GM19099 (cell line): Measurements from ENCODE around the gene KICS2.

Experiments used
- POLR2A ChIP-seq: IDR thresholded peaks from 3 replicates; pipeline ENCODE4 v1.6.1; 2011; ENCODE audit warnings: low read depth; ENCODE audit not compliant: insufficient read length; ENCODE audit errors: extremely low read depth

Gene KICS2

DNA sequence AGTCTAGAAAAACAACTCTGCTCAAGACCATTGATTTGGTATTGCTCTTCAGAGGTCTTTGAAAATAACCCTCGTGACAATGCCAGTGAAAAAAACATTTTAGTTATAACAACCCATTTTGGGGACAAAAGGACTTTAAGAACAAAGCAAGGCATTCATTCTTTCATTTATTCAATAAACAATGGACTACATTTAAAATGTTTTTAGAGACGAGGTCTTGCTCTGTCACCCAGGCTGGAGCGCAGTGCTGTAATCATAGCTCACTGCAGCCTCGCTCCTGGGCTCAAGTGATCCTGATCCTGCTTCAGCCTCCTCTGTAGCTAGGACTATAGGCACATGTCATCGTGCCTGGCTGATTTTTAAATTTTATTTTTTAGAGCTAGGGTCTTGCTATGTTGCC is 7.7 kb upstream of the KICS2 start:
- no peak for TF ChIP-seq POLR2A

DNA sequence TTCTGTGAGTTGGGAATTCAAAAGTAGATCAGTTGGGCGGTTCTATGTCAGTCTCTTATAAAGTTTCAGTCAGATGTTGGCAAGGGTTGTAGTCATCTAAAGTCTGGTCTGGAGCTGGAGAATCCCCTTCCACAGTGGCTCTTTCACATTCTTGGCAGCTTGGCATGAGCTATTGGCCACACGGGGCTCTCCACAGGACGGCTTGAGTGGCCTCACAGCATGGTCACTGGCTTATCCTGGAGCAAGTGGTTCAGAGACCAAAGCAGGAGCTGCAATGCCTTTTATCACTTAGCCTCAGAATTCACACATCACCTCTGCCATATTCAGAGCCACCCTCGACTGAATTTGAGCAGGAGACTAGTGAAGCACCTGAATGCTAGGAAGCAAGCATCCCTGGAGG is 7.1 kb upstream of the KICS2 start:
- TF ChIP-seq POLR2A: no peak

DNA sequence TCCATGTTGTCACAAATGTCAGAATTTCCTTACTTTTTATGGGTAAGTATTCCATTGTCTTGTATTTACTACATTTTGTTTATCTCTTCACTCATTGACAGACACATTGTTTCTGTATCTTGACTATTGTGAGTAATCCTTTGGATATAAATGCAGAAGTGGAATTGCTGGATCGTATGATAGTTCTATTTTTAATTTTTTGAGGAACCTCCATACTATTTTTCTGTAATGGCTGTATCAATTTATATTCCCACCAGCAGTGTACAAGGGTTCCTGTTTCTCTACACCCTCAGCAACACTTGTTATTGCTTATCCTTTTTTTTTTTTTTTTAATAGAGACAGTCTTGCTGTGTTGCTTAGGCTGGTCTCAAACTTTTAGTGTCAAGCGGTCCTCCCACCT is 3.5 kb upstream of the KICS2 start:
- no peak for TF ChIP-seq POLR2A

DNA sequence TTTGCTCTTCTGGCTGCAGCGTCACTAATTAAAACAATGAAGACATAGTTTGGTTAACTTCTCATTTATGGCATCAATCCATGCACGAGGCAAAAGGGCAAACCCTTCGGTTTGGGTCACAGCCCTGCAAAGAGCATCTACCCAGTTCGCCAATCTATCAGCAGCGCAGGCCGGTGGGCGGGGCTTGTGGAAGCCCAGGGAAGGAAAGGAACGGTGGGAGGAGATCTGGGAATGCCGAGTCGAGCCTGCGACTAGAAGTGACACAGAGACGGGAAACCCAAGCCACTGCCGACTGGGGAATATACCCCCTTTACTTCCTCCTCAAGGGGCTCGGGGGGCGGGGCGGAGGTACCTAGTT is 466 bp downstream of the KICS2 start:
- no peak for TF ChIP-seq POLR2A

DNA sequence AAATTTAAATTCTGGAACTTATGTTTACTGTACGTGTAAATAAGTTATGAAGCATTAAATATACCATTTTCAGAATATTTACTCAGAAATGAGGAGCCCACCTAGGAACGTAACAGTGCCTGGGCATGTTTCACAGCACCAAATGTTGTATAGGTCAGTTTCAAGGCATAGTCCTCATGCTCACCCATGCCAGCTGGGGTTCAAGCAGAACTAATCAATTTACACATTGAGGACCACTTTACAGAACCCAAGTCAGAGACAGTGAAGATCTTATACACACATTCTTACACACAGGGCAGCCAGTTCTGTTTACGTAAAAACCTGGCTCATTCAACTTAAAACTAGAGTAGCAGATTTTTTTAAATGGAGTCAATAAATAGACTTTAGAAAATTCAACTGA is 2.0 kb downstream of the KICS2 start:
- no peak for TF ChIP-seq POLR2A

DNA sequence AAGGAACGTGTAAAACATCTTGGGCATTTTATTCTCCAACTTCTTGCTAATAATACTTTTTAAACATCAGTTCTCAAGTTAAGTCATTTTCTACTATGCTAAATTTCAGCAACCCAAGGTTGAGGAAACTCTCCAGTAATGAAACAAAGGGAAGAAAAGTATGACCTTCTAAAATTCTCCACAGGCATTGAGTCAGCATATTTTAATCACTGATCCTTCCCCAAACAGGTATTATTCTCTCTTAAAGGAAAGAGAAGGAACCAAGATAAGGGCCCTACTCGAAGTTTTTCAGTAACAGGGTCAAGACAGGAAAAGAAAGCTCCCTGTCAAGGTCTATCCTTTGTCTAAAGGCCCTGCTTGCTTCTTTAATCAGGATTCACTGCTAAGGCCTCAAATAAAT is 3.0 kb downstream of the KICS2 start:
- no peak for TF ChIP-seq POLR2A

DNA sequence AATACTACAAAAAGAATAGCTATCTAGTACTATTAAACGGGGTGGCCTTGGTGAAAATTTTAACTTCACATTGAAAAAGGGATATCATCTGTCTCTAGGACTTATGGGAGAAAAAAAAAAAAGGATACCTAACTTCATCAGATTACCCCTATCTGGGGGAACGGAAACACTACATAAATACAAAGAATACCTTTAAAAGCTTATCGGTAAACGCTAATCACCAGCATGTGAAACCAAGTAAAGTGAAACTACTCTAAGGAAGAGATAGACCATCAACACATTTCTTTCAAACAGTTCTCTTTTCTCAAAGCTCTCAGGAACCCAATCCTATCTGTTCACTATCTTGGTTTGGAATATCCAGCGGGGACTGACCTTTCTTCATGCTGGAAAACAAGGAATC is 3.5 kb downstream of the KICS2 start:
- no peak for TF ChIP-seq POLR2A

DNA sequence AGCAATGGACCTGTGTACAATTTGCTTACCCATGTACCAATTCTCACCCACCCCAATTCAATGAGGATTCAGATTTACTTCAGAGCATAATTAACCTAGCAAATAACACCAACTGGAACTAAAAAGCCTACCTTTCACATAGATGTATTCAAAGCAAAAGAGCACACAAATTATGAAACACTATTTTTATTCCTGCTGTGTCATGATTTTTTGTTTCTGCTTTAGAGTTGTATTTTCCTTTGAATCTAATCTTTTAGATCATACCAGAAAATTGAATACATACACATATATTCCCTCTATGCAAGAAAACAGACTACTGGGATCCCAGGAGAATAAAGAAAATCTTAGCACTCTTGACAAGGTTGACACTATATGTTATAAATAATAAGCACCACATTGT is 5.9 kb downstream of the KICS2 start:
- TF ChIP-seq POLR2A: no peak

DNA sequence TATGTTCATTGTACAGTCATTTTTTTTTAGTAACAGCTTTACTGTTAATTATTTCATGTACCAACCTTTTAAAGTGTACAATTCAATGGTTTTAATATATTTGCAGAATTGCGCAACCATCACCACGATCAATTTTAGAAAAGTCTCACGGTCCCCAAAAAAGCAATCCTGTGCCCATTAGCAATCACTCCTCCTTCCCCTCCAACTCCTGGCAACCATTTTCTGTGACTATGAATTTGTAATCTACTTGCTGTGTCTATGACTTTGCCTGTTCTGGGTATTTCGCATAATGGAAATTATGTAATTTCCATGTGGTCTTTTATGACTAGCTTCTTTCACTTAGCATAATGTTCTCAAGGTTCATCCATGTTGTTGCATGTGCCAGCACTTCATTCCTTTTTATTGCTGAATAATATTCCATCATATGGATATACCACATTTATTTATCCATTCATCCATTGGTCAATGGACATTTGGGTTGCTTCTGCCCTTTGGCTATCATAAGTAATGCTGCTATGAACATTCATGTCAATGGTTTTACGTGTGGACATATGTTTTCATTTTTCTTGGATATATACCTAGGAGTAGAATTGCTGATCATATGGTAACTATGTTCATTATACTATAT is 9.9 kb downstream of the KICS2 start:
- TF ChIP-seq POLR2A: no peak

DNA sequence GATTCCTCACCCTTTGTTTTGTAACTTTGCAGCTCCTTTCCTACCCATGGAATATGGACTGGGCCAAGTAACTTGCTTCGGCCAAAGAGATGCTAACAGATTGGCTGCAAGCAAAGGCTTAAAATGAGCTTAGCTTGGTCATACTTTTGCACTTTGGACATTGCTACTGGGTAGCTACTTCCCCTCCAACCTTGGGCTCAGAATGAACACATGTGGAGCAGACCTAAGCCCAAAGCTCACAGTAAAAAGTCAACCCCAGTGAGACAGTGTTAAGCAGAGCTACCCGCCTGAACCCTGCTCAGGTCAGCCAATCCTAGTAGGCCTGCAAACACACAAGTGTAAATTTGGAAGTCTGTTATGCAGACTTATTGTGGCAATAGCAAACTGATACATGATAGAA is 14.6 kb downstream of the KICS2 start:
- TF ChIP-seq POLR2A: no peak

DNA sequence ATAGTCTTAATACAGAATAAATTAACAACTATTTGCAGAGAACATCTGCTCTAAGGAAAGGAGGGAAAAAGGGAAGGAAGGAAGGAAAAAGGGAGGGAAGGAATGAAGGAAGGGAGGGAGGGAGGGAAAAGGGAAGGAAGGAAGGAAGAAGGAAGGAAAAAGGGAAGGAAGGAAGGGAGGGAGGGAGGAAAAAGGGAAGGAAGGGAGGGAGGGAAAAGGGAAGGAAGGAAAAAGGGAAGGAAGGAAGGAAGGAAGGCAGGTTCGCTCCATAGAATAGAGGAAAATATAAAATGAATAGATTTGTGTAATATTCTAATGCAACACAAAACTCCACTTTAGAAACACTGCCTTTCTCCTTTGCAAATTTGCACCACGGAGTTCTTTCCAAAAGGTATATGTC is 16.6 kb downstream of the KICS2 start:
- no peak for TF ChIP-seq POLR2A

DNA sequence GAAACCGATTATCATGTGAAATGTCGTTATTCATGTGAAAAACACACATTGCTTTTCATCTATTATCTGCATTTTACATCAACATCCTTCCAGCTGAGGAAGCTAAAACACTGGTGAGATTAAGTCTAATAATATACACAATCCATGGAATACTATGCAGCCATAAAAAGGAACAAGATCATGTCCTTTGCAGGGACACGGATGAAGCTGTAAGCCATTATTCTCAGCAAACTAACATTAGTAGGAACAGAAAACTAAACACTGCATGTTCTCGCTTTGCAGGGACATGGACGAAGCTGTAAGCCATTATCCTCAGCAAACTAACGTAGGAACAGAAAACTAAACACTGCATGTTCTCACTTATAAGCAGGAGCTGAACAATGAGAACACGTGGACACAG is 18.3 kb downstream of the KICS2 start:
- TF ChIP-seq POLR2A: no peak

DNA sequence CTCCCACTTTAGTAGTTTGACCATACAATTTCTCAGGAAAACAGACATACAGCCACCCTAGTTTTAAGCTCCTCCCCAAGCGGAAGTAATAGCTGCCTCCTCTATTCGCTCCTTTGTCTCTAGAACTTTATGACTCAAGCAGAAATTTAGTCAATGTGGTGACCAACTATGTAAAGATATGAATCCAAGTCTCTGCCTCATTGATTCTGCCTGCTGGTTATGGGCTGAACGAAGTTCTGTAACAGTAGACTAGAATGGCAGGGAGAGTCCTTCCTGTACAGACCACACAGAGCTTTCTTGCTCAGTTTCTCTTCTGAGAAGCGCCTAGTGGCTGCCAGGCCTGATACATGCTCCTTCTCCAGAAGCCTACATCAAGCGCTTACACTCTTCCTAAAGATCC is 19.1 kb downstream of the KICS2 start:
- no peak for TF ChIP-seq POLR2A

DNA sequence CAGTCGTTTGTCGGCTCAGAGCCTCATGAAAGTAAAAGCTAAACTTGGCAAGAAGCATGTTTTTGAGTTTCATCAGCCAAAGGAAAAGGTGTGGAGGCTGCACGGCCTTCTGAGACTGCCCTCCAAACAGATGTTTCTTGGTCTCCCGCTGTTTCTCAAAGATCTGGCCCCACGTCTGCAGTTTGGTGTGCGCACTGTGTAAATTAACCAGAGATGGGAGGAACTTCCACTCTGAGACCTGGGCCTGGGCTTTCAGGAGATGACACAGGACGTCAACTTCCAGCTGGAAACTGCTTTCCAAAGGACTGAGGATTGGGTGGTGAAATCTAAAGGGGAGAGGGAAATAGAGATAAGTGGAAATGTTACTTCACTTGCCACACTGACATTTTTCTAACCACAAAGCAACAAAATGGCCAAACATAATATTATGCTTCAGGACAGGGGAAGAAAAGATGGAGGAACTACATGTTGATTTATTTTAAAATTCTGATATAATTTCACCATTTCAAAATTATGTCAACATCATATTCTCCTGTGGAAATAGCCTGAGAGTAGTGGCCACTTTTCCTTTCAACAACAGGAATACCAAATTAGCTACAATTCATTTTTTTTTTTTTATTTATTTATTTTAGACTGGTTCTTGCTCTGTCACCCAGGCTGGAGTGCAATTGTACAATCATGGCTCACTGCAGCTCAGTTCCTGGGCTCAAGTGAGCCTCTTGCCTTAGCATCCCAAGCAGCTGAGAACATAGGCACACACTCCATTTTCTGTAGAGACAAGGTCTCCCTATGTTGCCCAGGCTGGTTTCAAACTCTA is 27.6 kb downstream of the KICS2 start:
- TF ChIP-seq POLR2A: no peak

DNA sequence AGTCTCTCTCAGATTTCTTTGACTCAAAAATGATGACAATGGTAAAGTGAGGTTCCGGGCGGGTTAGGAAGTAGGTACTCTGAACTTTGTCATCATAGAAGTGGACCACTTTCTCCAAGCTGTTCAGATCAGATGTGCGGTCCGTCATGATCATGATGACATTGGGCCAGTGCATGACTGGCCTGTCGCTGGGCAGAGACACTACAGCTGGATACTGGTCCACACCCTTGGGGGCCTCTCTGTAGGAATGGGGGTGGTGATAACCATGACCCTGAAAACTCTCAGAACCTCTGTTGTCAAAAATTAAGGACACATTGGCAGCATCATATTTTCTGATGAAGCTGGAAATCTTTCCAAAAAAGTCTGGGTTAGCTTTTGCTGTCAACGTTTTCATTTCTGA is 28.2 kb downstream of the KICS2 start:
- no peak for TF ChIP-seq POLR2A

DNA sequence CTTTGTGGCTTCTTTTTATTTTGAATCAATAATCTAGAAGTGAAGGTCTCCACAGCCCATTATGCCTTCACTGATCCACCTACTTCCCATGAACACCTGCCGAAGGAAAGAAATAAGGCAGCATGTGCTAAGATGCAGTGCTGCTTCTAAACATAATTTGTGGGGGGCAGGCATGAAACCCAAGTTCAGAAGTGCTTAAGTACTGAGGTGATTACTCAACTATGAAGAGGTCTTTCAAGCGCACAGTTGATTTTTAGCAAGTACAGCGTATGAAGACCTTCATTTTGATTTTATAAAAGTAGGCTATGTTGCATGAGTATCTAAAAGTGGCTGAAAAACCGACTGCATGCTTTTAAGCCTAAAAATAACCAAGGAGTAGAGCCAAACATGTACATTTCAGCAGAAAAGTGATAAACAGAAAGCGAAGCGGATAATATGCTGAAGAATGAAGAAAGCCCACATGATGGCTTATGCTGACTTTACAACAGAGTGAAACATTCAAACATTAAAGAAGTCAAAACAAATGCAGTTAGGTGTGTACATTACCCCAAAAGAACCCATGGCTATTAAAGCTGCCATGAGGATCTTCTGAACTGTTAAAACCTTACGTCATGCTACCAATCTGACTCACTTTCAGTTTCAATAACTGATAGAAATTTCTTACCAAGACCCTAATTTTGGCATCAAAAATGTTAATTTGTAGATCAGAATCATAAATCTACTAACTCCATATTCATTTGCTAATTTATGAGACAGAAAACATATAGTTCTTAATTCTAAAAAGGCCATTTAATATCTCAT is 29.3 kb downstream of the KICS2 start:
- no peak for TF ChIP-seq POLR2A

DNA sequence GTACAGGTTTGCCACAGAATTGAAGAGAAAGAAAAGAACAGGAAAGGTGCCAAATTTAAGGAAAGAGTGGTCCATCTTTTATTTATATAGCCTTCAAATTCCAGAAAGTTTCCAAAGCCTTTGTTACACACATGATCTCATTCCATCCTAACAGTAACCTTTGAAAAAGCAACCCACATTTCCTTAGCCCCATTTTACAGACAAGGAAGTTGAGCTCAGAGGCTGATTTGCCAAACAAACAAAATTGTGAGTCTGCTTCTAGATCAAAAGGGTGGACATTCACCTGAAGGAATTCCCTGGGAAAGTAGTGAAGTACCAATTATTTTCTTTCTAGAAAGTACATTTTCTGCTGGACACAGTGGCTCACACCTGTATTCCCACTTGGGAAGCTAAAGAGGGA is 32.0 kb downstream of the KICS2 start:
- TF ChIP-seq POLR2A: no peak

DNA sequence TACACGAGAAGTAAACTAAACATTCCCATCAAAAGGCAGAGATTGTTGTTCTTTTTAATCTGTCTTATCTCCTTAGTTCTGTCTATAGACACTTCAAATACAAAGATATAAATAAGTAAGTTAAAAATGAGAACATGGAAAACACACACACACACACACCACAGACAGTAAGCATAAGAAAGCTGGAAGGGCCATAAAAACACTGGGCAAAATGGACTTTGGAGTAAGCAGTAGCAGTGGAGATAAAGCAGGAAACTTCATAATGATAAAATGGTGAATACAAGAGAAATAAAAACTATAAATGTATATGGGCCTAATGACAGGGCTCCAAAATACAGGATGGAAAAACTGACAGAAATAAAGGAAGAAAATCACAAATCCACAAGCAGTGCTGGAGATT is 32.6 kb downstream of the KICS2 start:
- no peak for TF ChIP-seq POLR2A
